Naive thymus-derived CD4-positive, alpha-beta T cell (primary cell): ENCODE measurements around the gene CRTC2. TPM values are rescaled to one million over a fixed set of nuclear protein-coding genes. Genes with fewer than 3 reads are reported as not detected.
A peak's percentile ranks its signal among the peaks of the same experiment; 100 is the strongest.

ENCODE experiments used
- ATAC-seq: fragments of 150-1000 bp; cut with Tn5 transposase; 2 replicates; pipeline ENCODE4 v1.10.0; 2021; ENCODE audit warnings: mild to moderate bottlenecking, moderate library complexity
- CTCF ChIA-PET: fragments of 350-600 bp; sonication (Branson Sonifier 250); formaldehyde crosslinking; loops from one replicate; lab custom pipeline; 2021; ENCODE audit warnings: antibody characterized with exemption; lab: Charles Lee
- POLR2A ChIA-PET: fragments of 350-600 bp; sonication (Branson Sonifier 250); formaldehyde crosslinking; loops from one replicate; lab custom pipeline; 2021; ENCODE audit warnings: antibody characterized with exemption, inconsistent platforms; lab: Charles Lee
- DNase-seq, 9 donors: peaks; one replicate each; pipeline versions ENCODE4 v3.0.0 to v3.0.0-alpha.2; 2020 to 2022; ENCODE audit warnings: mixed read lengths in 1 of 9
- H3K27ac ChIP-seq: one replicate; pipeline ENCODE4 v1.7.0; 2013; ENCODE audit warnings: mild to moderate bottlenecking, low read depth, low read length, moderate library complexity
- H3K27me3 ChIP-seq, 2 donors: one replicate each; pipeline ENCODE4 v1.7.0; 2013; ENCODE audit warnings: low read length in 2 of 2, mild to moderate bottlenecking in 2 of 2, moderate library complexity in 2 of 2; ENCODE audit not compliant: control insufficient read depth in 2 of 2, insufficient read depth in 2 of 2
- H3K36me3 ChIP-seq, 3 experiments: 1 replicate in 2 of 3; 2 replicates in 1 of 3; pipeline ENCODE4 v1.7.0; 2013; ENCODE audit warnings: low read length in 3 of 3, mild to moderate bottlenecking in 3 of 3, moderate library complexity in 1 of 3; ENCODE audit not compliant: insufficient read depth in 3 of 3, control insufficient read depth in 2 of 3
- H3K4me1 ChIP-seq, 2 donors: one replicate each; pipeline ENCODE4 v1.7.0; 2013; ENCODE audit warnings: low read length in 2 of 2, mild to moderate bottlenecking in 2 of 2, moderate library complexity in 1 of 2; ENCODE audit not compliant: control insufficient read depth in 2 of 2, insufficient read depth in 2 of 2
- H3K4me3 ChIP-seq: 2 replicates; pipeline ENCODE4 v1.7.0; 2013; ENCODE audit warnings: mild to moderate bottlenecking, low read length
- H3K9me3 ChIP-seq, 3 experiments: 1 replicate in 2 of 3; 2 replicates in 1 of 3; pipeline ENCODE4 v1.7.0; 2013; ENCODE audit warnings: low read length in 3 of 3; ENCODE audit not compliant: control insufficient read depth in 2 of 3
- H3K27ac Mint-ChIP-seq, 9 donors: one replicate each; pipeline ENCODE4 v1.8.0; 2020 to 2022; ENCODE audit warnings: mixed read lengths in 9 of 9, mild to moderate bottlenecking in 8 of 9, moderate library complexity in 5 of 9, inconsistent platforms in 2 of 9
- H3K27me3 Mint-ChIP-seq, 5 donors: one replicate each; pipeline ENCODE4 v1.8.0; 2021 to 2022; ENCODE audit warnings: mixed read lengths in 5 of 5, mild to moderate bottlenecking in 1 of 5
- H3K36me3 Mint-ChIP-seq, 5 donors: one replicate each; pipeline ENCODE4 v1.8.0; 2020 to 2022; ENCODE audit warnings: mixed read lengths in 5 of 5, mild to moderate bottlenecking in 3 of 5, inconsistent platforms in 1 of 5
- H3K4me1 Mint-ChIP-seq, 7 donors: one replicate each; pipeline ENCODE4 v1.8.0; 2020 to 2022; ENCODE audit warnings: mixed read lengths in 7 of 7, mild to moderate bottlenecking in 3 of 7, inconsistent platforms in 1 of 7
- H3K4me3 Mint-ChIP-seq, 10 donors: one replicate each; pipeline ENCODE4 v1.8.0; 2020 to 2022; ENCODE audit warnings: mild to moderate bottlenecking in 10 of 10, mixed read lengths in 10 of 10, moderate library complexity in 6 of 10, inconsistent platforms in 2 of 10
- H3K9me3 Mint-ChIP-seq, 11 donors: one replicate each; pipeline ENCODE4 v1.8.0; 2020 to 2022; ENCODE audit warnings: mixed read lengths in 11 of 11, mild to moderate bottlenecking in 4 of 11, inconsistent platforms in 1 of 11, moderate library complexity in 1 of 11
- intact Hi-C, 2 donors: fragments of 100-400 bp; cut with micrococcal nuclease; formaldehyde crosslinking; loops; one replicate each; pipeline ENCODE4 v1.15.1; 2023
- polyA plus RNA-seq, 2 donors: library from polyadenylated mRNA; unstranded; fragments of 300-500 nt; fragmentation: Illumina TruSeq; gene quantifications; one replicate each; pipeline ENCODE4 v1.2.3, GENCODE V29; 2021
- total RNA-seq, 6 experiments: library from RNA in 5 of 6; stranded (reverse) in 5 of 6; gene quantifications; 1 replicate in 5 of 6; 2 replicates in 1 of 6; pipeline ENCODE4 v1.2.3 and lab custom pipeline; 2021 to 2026

The CRTC2 gene
- total and polyA plus RNA-seq, 7 experiments from 2014 or later: 25.2 to 157 (median 111) TPM

GRCh38 chr1:153991806-153992205 lies 33.4 kb upstream of the CRTC2 start:
- Mint-ChIP-seq H3K27ac (peak overlapping the region; percentile 92 to 100 (median 99)), H3K4me3 (peak overlapping the region; percentile 83 to 99 (median 96)), H3K36me3 (peaks cover 10 to 34% (median 31%) of the 10 kb centered on the region in 5 donors), H3K4me1 (peaks cover 25 to 54% (median 39%) of the 10 kb centered on the region in 7 donors), H3K9me3 (peaks cover 0 to 10% (median 0%) of the 10 kb centered on the region in 11 donors), H3K27me3 (peaks cover 0 to 2% (median 0%) of the 10 kb centered on the region in 5 donors)
- Histone ChIP-seq H3K4me3 (peak overlapping the region; percentile 82), H3K27me3 (no peaks in the 10 kb centered on the region), H3K36me3 (peaks cover 7 to 43% (median 29%) of the 10 kb centered on the region in 3 experiments), H3K9me3 (no peaks in the 10 kb centered on the region), H3K27ac (peak overlapping the region; percentile 99), H3K4me1 (peaks cover 21 to 34% of the 10 kb centered on the region in 2 donors)
- intact Hi-C loops: loop anchor here (2.0 to 10.0 kb wide), 5 partner anchors 33 to 457 kb away; partner anchors contain the start of genes ATP8B2 (in 1 of the 2), CRTC2 (in 1 of the 2), ILF2 (in 1 of the 2) and NUP210L (in 1 of the 2)
- DNase-seq (no peak), ATAC-seq (no peak)
- ChIA-PET CTCF (interaction anchor here (0.6 to 8.0 kb wide), 4 partner anchors 15 to 273 kb away, joined by 3 to 84 read pairs (median 4); no protein-coding TSS in a partner anchor), POLR2A (interaction anchor here (0.6 to 10.4 kb wide), 25 partner anchors 9 to 452 kb away, joined by 3 to 157 read pairs (median 12); partner anchors contain the start of genes CHTOP, CREB3L4, CRTC2 and DENND4B)

DNA sequence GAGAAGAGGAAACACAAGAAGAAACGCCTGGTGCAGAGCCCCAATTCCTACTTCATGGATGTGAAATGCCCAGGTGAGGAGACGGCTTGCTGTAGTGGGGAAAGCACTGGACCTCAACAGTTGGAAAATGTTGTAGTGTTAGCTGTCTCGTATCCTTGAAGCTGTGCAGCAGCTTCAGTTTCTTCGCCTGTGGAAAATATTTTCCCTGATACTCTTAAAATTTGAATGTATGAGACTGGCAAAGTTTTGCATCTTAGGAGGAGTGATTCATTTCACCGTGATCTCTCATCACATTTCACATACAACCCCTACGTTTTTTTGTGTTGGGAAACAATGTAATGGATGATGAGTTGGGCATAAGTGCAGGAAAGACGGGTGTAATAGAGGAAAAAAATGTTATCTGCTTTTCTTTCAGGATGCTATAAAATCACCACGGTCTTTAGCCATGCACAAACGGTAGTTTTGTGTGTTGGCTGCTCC lies 32.8 kb upstream of the CRTC2 start:
- Mint-ChIP-seq H3K36me3 (peaks cover 10 to 34% (median 31%) of the 10 kb centered on the region in 5 donors), H3K4me1 (peaks cover 29 to 60% (median 44%) of the 10 kb centered on the region in 7 donors), H3K4me3 (peak overlapping the region; percentile 83 to 99 (median 96)), H3K9me3 (peaks cover 0 to 10% (median 0%) of the 10 kb centered on the region in 11 donors), H3K27me3 (peaks cover 0 to 4% (median 2%) of the 10 kb centered on the region in 5 donors), H3K27ac (peak overlapping the region; percentile 92 to 100 (median 99))
- no peaks in the 10 kb centered on the region for H3K9me3 ChIP-seq
- no peaks in the 10 kb centered on the region for H3K27me3 ChIP-seq
- peak overlapping the region; percentile 82 for H3K4me3 ChIP-seq
- DNase-seq: no peak
- CTCF ChIA-PET: interaction anchor here (0.6 to 8.0 kb wide), 7 partner anchors 26 to 273 kb away, joined by 3 to 84 read pairs (median 3); partner anchors contain the start of gene NUP210L
- H3K27ac ChIP-seq: peak overlapping the region; percentile 99
- POLR2A ChIA-PET: interaction anchor here (0.5 to 10.4 kb wide), 45 partner anchors 10 to 451 kb away, joined by 3 to 157 read pairs (median 7); partner anchors contain the start of genes ATP8B2, CHTOP, CREB3L4 and CRTC2
- intact Hi-C loops: loop anchor here (2.0 to 10.0 kb wide), 5 partner anchors 32 to 456 kb away; partner anchors contain the start of genes ATP8B2 (in 1 of the 2), CRTC2 (in 1 of the 2), ILF2 (in 1 of the 2) and NUP210L (in 1 of the 2)
- H3K4me1 ChIP-seq: peaks cover 26 to 34% of the 10 kb centered on the region in 2 donors
- ATAC-seq: no peak
- peaks cover 7 to 43% (median 29%) of the 10 kb centered on the region in 3 experiments for H3K36me3 ChIP-seq

DNA sequence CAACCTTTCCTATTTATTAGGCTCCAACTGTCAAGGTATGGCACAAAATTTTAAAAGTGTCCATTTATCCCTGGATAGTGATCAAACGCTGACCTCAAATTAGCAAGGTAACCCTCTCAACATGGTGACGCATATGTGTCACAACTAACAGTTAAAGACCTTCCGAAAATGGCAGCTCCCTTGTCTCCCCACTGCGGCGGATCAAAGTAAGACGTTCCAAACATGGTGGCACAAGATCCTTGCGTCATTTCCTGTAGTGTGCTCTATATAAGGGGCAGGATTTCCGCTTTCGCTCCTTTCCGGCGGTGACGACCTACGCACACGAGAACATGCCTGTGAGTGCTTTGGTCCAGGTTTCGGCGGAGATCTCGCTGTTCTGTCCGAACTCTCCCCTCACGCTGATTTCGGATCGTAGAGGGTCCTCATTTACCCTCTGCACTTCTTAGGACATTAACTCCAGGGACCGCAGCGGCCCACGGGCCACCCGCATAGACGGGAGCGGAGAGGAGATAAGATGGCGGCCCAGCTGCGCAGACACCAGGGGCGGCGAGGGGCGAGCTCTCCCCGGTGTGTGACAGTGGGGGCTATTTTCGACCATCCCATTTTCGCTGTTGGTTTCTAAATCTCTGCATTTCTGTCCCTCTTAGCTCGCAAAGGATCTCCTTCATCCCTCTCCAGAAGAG lies 32.2 kb upstream of the CRTC2 start, which contains the start of gene RPS27:
RPS27 (plus strand) TSS at position 295 of the 683 bp plus-strand sequence; CDS start at position 330, 35 bp downstream.
- Mint-ChIP-seq H3K9me3 (peaks cover 0 to 10% (median 0%) of the 10 kb centered on the region in 11 donors), H3K36me3 (peaks cover 8 to 31% (median 29%) of the 10 kb centered on the region in 5 donors), H3K4me1 (peaks cover 32 to 62% (median 44%) of the 10 kb centered on the region in 7 donors), H3K4me3 (peak within 1 kb of the TSS; percentile 83 to 99 (median 96)), H3K27me3 (peaks cover 2 to 8% (median 4%) of the 10 kb centered on the region in 5 donors), H3K27ac (peak within 1 kb of the TSS; percentile 92 to 100 (median 99))
- ChIA-PET CTCF (interaction anchor here (0.6 to 8.0 kb wide), 9 partner anchors 13 to 287 kb away, joined by 3 to 84 read pairs (median 3); partner anchors contain the start of genes DENND4B, JTB and NUP210L), POLR2A (interaction anchor here (0.5 to 10.4 kb wide), 64 partner anchors 10 to 567 kb away, joined by 3 to 157 read pairs (median 4); partner anchors contain the start of genes ATP8B2, CHTOP, CREB3L4 and CRTC2)
- peak; percentile 76 to 97 (median 92) for DNase-seq
- intact Hi-C loops: loop anchor here (1.0 to 10.0 kb wide), 22 partner anchors 13 to 568 kb away; partner anchors contain the start of genes CRTC2 (in 2 of the 2), HAX1 (in 2 of the 2), JTB (in 2 of the 2) and SLC39A1 (in 2 of the 2)
- no peaks in the 10 kb centered on the region for H3K9me3 ChIP-seq
- peak; percentile 90 for ATAC-seq
- peaks cover 26 to 34% of the 10 kb centered on the region in 2 donors for H3K4me1 ChIP-seq
- H3K36me3 ChIP-seq: peaks cover 7 to 41% (median 29%) of the 10 kb centered on the region in 3 experiments
- peak within 1 kb of the TSS; percentile 99 for H3K27ac ChIP-seq
- H3K27me3 ChIP-seq: no peaks in the 10 kb centered on the region
- H3K4me3 ChIP-seq: peak within 1 kb of the TSS; percentile 82

DNA sequence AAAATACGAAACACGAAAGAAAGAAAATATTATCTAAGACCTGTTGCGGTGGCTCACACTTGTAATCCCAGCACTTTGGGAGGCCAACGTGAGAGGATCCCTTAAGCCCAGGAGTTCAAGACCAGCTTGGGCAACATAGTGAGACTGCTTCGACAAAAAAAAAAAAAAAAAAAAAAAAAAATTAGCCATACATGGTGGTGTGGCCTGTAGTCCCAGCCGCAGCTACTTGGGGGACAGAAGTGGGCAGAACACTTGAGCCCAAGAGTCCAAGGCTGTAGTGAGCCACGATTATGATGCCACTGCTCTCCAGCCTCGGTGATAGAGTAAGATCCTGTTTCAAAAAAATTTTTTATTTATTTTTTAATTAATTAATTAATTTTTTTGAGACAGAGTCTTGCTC lies 29.2 kb upstream of the CRTC2 start:
- Histone ChIP-seq H3K27ac (no peak overlapping the region), H3K4me1 (peaks cover 22% of the 10 kb centered on the region in 2 donors), H3K9me3 (no peaks in the 10 kb centered on the region), H3K4me3 (no peak overlapping the region), H3K36me3 (peaks cover 3 to 15% (median 10%) of the 10 kb centered on the region in 3 experiments), H3K27me3 (no peaks in the 10 kb centered on the region)
- intact Hi-C loops: loop anchor here in 1 of 2 donors (2.0 to 10.0 kb wide), 2 partner anchors 31 to 473 kb away; no protein-coding TSS in a partner anchor
- H3K4me3 Mint-ChIP-seq: peak overlapping the region in 2 of 10 donors; percentile 34 to 66
- H3K4me1 Mint-ChIP-seq: peaks cover 32 to 51% (median 38%) of the 10 kb centered on the region in 7 donors
- peak overlapping the region in 6 of 9 donors; percentile 80 to 93 (median 88) for H3K27ac Mint-ChIP-seq
- ChIA-PET POLR2A (interaction anchor here (0.5 to 10.4 kb wide), 12 partner anchors 10 to 218 kb away, joined by 3 to 157 read pairs (median 8); partner anchors contain the start of genes CREB3L4, CRTC2, DENND4B and GATAD2B), CTCF (interaction anchor here (0.6 to 8.0 kb wide), 11 partner anchors 10 to 194 kb away, joined by 3 to 84 read pairs (median 11); partner anchors contain the start of genes CREB3L4, GATAD2B and JTB)
- peaks cover 2 to 18% (median 13%) of the 10 kb centered on the region in 5 donors for H3K36me3 Mint-ChIP-seq
- ATAC-seq (no peak), DNase-seq (no peak)
- H3K9me3 Mint-ChIP-seq: peaks cover 0 to 10% (median 0%) of the 10 kb centered on the region in 11 donors
- H3K27me3 Mint-ChIP-seq: peaks cover 2 to 21% (median 9%) of the 10 kb centered on the region in 5 donors

GRCh38 chr1:153985941-153986761 lies 27.7 kb upstream of the CRTC2 start, which contains the start of gene RAB13:
Gene RAB13 (minus strand): TSS chr1:153986339. CDS start chr1:153986236, 103 bp downstream.
- Mint-ChIP-seq H3K36me3 (peaks cover 0 to 6% (median 1%) of the 10 kb centered on the region in 5 donors), H3K27ac (peak within 1 kb of the TSS; percentile 72 to 94 (median 88)), H3K4me1 (peaks cover 19 to 38% (median 24%) of the 10 kb centered on the region in 7 donors), H3K4me3 (peak within 1 kb of the TSS; percentile 36 to 74 (median 70)), H3K27me3 (peaks cover 2 to 21% (median 9%) of the 10 kb centered on the region in 5 donors), H3K9me3 (peaks cover 0 to 6% (median 0%) of the 10 kb centered on the region in 11 donors)
- DNase-seq (no peak), ATAC-seq (no peak)
- intact Hi-C loops: loop anchor here (1.0 to 10.0 kb wide), 9 partner anchors 9 to 477 kb away; partner anchors contain the start of gene JTB (in 2 of the 2)
- Histone ChIP-seq H3K27ac (peak within 1 kb of the TSS; percentile 53), H3K4me1 (peaks cover 7 to 8% of the 10 kb centered on the region in 2 donors), H3K27me3 (no peaks in the 10 kb centered on the region), H3K4me3 (no peak within 1 kb of the TSS), H3K36me3 (peaks cover 0 to 6% (median 0%) of the 10 kb centered on the region in 3 experiments), H3K9me3 (no peaks in the 10 kb centered on the region)
- POLR2A ChIA-PET: interaction anchor here (0.7 to 10.4 kb wide), 13 partner anchors 9 to 202 kb away, joined by 3 to 157 read pairs (median 7); partner anchors contain the start of genes CREB3L4, CRTC2, DENND4B and GATAD2B
- CTCF ChIA-PET: interaction anchor here (0.7 to 8.0 kb wide), 22 partner anchors 8 to 414 kb away, joined by 3 to 84 read pairs (median 5); partner anchors contain the start of genes CREB3L4, DENND4B, GATAD2B and JTB
